Measurements from ENCODE around the gene ACTR3.

ACTR3 gene

GRCh38 chr2:113966171-113966570 is 76.3 kb downstream of the ACTR3 start:
- DNase-seq (ENCODE audit: low read depth), result no peak

- no peak for DNase-seq (ENCODE audit: low read depth)
Measured at GRCh38 chr2:113966832-113967231, 76.9 kb downstream of the ACTR3 start.

DNA sequence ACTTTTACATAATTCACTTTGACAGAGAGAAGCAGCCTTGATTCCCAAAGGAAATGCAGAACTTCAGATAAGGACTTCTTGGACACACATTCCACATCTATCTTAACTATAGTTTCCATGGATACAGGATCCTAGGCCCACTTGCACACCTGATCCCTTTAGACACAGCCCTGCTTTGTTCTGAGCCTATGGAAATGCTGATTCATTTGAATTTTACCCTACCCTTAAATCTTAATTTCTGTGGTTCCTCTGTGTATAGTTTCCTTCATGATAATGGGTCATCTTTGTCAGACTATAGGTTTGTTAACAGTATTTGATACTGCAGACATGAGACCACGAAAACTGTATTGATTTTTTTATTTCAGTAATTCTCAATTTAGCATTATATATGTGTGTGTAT is 77.4 kb downstream of the ACTR3 start:
- no peak for DNase-seq (ENCODE audit: low read depth)

GRCh38 chr2:113972766-113973165 is 82.9 kb downstream of the ACTR3 start:
- DNase-seq (ENCODE audit: low read depth), result no peak

DNA sequence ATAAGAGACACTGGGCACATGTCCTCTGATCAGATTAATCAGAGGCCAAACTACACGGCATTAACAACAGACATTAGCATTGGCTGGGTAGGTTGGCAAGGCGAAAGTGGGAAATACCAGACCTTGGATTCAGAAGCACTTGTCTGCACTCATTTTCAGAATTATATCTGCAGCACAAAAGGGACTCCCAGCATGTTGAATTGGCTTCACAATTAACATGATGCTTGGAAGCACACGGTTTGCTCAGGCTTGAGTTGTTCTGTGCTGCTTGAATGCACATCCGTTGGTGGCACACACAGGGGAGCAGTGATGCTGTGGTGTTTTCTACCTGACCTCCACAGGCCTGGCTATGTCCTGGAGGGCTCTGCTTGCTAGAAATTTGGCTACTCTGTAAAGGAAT is 83.9 kb downstream of the ACTR3 start:
- DNase-seq (ENCODE audit: low read depth), result no peak

DNA sequence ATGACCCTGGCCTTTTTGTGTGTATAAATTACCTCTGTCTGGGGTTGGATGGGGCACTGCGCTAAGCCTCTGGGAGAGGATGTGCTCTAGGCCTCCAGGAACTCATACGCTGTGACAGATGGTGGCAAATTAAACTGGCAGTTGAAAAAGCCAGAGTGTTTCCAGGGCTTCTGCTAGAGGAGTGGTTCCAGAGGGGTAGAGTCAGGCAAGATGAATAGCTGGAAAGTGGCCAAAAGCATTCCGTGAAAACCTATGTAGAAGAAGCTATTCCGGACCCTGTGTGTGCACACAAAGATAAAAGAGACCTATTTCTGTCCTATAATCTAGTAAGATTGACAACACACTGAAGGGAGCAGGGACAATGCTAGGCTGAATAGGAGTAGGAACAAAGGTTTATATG is 84.8 kb downstream of the ACTR3 start:
- DNase-seq (ENCODE audit: low read depth), result no peak

- DNase-seq (ENCODE audit: low read depth), result no peak
Measured at GRCh38 chr2:113976277-113976928, 86.5 kb downstream of the ACTR3 start.

GRCh38 chr2:113977060-113977659 is 87.3 kb downstream of the ACTR3 start:
- no peak for DNase-seq (ENCODE audit: low read depth)

DNA sequence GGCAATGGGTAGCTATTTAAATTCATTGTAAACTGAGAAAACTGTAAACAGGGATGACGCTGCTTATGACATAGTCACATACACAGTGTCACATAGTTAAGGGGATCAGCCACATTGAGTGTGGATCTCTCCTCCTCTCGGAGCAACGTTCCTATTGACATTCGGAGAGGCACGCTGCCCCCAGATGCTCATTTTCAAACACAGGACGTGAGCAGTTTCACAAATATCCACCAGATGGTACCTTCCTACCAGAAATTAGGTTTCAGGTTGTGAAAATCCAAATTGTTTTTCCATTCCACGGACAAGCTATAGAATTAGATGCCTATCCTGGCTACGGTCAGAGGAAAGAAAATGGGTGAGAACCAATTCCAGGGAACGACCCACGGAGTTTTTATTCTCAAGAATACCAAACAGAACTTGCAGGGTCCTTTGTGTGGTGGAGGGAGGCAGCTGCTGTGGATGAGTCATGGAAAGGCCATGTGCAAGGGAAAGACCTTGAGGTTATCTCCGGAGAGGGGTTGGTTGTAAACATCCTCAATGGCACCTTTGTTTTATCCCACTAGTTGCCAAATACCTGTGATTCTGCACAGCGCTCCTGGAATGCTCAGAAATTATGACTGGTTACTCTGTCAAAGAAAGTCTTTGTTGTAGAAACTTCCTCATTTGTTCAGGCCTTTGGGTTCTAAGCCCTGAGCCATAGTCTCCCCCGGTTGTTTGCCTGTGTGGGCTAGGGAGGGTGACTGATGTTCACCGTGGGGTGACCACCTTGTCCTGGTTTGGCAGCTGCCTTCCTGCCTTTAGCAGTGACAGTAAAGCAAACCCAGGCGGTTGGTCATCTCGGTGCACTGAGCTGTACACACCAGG is 88.0 kb downstream of the ACTR3 start:
- no peak for DNase-seq (ENCODE audit: low read depth)

DNA sequence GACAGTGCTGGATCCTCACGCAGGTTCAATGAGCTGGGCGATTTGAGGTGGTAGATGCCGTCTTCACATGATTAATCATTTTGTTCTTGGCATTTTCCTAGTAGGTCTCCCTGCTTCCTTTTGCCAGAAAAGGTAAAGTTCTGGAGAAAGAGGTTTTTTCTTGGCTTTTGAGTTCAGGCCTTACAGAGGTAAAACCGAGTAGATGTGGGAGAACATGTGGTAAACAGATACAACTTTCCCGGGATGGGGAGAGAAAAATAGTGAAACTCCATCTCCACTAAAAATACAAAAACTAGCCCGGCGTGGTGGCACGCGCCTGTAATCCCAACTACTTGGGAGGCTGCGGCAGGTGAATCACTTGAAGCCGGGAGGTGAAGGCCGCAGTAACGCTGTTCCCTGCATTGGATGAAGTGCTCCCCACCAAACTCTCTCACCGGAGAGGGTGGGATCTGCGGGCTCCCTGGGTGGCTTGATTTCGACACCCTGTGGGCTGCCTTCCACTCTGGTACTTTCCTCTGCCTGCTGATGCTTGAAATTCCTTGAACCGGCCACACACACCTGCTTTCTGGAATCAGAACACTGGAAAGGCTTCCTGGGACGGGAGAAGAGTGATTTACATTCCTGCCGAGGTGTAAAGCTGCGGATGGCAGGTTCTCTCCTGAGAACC is 88.8 kb downstream of the ACTR3 start:
- no peak for DNase-seq (ENCODE audit: low read depth)

DNA sequence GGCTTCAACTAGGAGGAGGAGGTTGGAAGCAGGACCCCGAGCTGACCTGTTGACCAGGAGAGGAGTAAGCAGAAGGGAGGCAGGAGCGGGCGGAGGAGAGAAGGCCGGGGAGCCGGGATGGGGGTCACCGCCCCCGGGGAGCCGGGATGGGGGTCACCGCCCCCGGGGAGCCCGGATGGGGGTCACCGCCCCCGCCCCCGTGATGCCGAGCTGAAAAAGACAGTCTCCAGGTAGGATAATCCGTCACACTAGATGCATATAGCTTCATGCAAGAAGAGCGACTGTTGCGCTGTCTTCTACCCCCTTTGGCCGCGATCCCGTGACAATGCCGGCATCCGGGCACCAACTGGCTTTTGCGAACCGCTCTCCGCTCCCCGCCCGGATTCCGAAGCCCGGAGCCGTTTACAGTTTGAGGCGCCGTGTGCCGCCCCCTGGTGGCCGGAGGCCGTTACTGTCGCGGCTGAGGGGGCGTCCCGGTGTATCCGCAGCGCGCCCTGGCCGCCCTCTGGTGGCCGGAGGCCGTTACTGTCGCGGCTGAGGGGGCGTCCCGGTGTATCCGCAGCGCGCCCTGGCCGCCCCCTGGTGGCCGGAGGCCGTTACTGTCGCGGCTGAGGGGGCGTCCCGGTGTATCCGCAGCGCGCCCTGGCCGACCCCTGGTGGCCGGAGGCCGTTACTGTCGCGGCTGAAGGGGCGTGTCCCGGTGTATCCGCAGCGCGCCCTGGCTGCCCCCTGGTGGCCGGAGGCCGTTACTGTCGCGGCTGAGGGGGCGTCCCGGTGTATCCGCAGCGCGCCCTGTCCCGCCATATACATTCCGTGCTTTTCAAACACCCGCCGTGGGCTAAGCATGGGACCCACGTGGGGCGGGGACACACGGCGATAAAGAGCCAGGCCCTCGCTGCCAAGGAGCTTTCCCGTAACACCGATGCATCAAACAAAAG is 89.6 kb downstream of the ACTR3 start:
- DNase-seq (ENCODE audit: low read depth), result no peak

DNA sequence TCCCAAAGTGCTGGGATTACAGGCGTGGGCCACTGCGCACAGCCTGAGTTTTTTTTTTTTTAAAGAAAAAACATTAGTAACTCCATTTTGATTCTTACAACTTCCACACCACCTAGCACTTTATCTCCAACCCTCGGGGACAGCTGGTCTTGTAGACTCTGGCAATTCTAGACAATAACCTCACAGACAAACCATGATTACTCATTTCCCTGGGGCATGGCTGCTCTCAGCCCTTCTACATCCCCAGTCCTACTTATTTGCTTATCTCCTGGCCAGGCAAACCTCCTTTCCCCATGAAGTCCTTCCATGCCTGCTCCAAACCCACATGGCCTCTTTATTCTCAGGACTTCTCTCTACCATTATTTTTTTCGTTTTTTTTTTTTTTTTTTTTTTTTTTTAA is 91.1 kb downstream of the ACTR3 start:
- DNase-seq (ENCODE audit: low read depth), result no peak

GRCh38 chr2:113981404-113982134 is 91.7 kb downstream of the ACTR3 start:
- DNase-seq (ENCODE audit: low read depth), result no peak

DNA sequence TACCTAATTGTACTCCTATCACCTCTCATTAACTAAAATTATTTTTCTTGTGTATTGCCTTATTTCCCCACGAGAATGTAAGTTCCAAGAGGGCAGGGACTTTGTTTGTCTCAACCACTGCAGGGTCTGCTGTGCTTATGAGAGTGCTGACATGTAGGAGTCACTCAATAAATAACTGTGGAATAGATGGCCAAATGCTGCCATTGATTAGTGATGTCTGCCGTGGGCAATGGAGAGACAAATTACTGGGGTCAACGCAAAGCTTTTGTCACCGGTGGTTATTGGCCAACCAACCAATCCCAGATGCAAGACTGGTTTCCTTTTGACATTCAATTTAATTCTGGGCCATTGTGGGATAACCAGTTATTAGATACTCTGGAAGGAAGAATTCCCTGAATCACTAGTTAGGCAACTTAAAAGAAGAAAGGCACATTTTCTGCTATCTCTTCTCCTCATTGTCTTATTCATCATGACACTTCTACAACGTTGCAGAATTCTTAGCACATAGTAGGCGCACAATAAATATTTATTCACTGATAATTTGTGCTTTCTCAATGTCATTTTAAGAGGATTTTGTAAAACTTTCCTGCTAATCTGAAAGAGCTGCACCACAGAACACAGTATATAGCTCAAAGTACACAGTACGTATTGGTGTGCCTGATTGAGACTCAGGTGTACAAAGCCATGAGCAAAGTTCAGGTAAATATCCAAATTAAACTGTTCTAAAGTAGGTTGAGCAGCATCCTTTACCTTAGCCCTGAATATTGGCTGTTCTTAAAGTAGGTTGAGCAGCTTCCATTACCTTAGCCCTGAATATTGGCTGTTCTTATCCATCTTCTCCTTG is 95.9 kb downstream of the ACTR3 start:
- no peak for DNase-seq (ENCODE audit: low read depth)

DNA sequence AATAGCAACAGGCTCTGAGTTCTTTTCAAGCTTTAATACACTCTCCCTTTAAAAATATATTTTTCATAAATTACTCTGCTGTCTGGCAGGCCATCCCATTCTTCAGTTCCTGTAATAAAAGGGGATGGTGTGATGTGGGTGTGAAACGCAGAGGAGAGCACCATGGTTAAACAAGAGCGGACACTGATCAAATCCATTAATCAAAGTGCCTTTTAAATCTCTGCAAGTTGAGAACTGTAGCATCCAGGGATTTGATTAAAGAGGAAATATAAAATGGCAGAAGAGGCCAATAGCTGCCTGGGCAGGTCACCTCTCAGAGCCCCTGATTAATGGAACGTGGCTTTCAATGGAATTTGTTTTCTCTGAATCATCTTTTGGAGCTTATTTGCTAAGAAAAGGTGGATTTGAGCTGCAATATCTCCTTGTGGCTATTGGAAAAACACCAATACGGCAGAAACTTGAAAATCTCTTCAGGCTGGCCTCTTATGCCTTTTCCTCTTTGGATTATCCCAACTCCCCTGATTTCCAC is 96.9 kb downstream of the ACTR3 start:
- DNase-seq (ENCODE audit: low read depth), result no peak

GRCh38 chr2:113992090-113992489 is 102.2 kb downstream of the ACTR3 start:
- DNase-seq (ENCODE audit: low read depth), result no peak

DNA sequence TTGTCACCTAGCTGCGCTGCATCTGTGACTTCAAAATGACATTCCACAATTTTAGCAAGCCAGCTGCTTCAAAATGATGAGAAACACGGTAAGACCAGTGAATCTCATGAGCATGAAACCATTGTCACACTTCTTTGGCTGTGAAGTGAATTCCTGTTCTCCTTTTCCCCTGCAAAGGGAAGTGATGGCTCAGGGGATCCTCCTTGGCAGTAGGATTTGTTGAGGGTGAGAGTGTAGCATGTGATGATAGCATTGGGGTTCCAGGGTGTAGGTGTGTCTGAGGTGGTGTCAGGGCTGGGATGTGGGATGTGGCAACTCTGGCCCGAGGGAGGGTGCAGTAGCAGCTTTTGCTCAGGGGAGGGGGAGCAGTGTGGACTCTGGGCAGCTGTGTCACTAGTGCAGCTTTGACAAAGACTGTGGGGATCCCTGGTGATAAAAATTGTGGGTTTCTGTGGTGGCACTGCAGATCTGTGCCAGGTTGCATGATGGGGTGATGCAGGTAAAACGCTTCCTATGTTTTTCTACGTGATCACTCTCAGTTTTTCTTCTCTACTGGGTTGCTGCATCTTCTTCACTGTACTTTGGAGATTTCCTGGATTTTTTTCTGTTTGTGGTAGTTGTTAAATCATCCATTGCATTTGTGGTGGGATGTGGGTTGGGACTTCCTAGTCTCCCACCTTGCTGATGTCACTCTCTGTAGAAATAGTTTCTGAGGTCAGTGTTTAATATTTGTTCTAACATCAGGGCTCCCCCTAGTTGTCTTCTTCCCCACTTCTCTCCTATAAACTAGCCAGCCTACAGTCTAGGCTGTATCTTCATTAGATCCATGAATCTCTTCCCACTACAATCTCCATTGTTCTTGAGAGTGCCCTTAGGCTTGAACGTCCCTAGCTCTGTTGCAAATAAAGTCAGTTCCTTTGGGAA is 107.0 kb downstream of the ACTR3 start:
- no peak for DNase-seq (ENCODE audit: low read depth)

GRCh38 chr2:114001152-114001551 is 111.3 kb downstream of the ACTR3 start:
- DNase-seq (ENCODE audit: low read depth), result no peak

DNA sequence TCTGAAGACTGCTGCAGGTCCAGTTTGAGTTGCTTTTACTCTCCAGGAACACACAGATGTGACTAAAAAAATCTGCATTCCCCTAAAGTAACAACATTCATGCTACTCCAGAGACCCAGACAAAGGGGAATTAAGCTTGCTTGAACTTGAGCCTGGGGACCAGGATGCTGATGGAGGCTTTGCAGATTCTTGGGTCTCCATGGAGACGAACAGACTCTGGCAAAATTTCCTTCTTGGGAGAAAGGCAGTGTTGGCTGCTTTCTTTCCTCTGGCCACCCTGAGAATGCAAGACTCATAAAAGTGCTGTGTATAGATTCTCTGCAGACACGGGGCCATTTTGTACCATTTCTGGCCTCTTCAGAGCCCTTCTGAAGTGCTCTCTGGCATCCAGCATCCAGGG is 112.0 kb downstream of the ACTR3 start:
- DNase-seq (ENCODE audit: low read depth), result no peak

Data from non-pigmented ciliary epithelial cell (primary cell).